T-helper 22 cell (primary cell): ENCODE measurements around the gene PDGFB.

Experiments used
- DNase-seq: peaks from one replicate; pipeline ENCODE4 v3.0.0-alpha.2; 2020; ENCODE audit warnings: low read depth

Gene PDGFB

DNA sequence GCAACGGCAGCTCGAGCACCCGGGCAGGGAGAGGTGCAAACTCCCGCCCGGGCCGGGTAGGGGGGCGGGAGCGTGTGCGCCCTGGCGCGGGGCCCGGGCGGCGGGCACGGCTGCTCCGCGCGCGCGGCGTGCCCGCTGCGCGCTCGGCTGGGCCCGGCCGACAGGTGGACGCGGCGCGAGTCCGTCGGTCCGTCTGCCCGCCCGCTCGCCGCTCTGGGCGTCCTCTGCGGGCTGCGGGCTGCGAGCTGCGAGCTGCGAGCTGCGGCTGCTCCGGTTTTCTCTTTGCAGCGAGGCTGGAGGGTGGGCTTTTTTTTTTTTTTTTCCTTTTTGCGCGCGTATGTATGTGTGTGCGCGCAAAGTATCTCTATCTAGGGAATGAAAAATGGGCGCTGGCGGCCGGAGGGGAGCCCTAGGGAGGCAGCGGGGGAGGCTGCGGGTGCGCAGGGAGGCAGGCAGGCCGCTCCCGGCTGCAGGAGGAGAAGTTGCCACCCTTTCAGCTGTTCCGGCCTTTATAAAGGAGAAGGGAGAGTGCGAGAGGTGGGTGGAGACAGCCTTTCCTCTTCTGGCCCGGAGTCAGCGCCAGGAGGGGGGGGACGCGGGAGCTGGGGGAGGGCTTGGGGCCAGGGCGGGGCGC, at the start of gene PDGFB:
Gene PDGFB (minus strand): TSS at position 487 of the 634 bp plus-strand sequence. CDS start 1,019 bp downstream, outside the sequence.
- DNase-seq, result no peak

GRCh38 chr22:39293766-39294368, 49.1 kb upstream of the PDGFB start:
- no peak for DNase-seq

DNA sequence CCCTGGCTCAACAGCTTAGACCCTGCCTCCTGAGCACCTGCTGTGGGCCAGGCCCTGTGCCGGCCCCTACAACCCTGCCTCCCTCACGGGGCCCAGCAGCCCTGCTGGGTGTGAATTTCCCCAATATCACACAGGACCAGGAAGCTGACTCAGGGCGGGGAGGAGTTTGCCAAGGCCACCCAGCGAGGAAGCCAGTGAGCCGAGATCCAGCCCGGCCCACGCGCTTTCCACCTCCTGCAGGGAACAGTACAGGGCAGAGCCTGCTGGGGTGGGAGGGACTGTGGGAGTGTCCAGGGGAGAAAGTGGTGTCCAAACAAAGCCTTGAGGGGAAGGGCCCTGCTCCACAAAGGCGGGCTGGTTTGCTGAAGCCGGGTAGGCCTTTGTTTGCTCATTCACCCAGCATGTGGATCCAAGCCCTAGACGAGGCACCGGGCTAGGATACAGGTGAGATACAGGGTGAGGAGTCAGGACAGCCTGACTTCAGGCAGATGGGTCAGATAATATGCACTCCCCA, 47.8 kb upstream of the PDGFB start:
- no peak for DNase-seq

GRCh38 chr22:39292031-39292462, 47.3 kb upstream of the PDGFB start:
- DNase-seq, result no peak

DNA sequence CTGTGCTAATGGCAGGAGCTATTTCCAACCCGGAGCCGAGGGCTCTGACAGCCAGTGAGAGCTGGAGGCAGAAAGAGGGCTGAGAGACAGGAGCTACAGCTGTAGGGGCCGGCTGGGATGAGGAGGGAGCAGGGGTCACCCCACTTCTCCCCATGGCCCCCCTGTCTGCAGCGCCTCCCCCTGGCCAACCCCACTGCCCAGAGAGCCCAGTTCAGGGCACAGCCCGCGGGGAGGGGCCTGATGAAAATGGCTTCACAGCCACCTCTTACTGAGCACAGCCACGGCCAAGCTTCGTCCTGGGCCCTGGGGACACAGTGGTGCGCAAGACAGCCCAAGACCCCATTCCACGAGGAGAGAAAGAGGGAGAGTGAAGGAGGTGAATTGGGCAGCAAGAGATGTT, 46.7 kb upstream of the PDGFB start:
- DNase-seq, result no peak

DNA sequence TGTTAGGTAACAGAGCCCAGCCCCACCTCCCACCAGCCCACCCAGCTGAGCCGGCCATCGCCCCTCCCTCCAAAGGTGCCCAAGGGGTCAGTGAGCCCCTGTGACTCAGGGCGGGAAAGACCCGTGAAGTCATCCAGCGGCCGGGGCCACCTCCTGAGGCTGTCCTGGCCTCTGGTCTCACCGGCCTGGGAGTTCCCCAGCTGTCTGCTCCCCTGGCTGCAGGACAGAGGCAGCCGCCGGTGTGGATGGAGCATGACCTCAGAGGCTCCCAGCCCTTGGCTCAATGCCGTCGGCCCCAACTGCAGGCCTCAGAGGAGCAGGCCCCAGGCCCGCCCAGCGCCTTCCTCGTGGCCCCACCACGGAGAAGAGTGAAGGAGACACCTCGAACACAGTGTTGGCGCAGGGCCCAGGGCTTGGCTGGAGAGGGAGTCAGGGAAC, 46.0 kb upstream of the PDGFB start:
- DNase-seq, result no peak

- DNase-seq, result no peak
Measured at GRCh38 chr22:39289975-39290720, 45.4 kb upstream of the PDGFB start.

DNA sequence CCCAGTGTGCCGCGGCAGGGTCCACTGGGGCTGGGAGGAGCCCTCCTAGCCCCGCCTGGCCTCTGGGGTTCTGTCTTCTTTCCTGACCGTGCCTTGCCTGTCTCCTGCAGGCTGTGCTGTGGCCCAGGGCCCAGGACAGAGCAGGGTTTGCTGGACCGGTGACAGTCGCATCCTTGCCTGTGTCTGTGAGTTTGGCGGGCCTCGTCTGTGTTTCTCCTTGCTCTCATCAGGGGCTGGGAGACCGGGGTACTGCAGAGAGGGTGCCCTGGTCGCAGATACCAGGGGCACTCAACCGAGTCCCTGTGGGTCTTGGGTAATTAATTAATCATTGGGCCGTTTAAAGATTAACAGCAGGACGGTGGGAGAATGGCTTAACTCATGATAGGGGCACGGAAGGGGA, 44.8 kb upstream of the PDGFB start:
- DNase-seq, result no peak

- DNase-seq, result no peak
Measured at GRCh38 chr22:39288135-39288898, 43.5 kb upstream of the PDGFB start.

- no peak for DNase-seq
Measured at GRCh38 chr22:39287076-39287725, 42.4 kb upstream of the PDGFB start.

DNA sequence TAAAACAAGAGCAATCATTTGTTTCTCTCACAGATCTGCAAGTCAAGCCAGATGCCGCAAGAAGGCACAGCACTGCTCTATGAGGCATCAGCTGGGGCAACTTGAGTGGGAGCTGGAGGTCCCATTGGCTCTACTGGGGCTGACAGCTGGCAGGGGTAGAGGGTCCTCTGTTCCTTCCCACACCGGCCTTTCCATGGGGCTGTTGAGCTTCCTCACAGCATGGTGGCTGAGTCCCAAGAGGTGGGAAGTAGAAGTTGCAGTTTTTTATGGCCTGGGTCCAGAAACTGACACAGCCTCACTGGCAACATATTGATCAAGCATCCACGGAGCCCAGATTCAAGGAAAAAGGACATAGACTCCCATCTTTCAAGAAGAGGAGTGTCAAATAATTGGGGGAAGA, 40.2 kb upstream of the PDGFB start:
- DNase-seq, result no peak

DNA sequence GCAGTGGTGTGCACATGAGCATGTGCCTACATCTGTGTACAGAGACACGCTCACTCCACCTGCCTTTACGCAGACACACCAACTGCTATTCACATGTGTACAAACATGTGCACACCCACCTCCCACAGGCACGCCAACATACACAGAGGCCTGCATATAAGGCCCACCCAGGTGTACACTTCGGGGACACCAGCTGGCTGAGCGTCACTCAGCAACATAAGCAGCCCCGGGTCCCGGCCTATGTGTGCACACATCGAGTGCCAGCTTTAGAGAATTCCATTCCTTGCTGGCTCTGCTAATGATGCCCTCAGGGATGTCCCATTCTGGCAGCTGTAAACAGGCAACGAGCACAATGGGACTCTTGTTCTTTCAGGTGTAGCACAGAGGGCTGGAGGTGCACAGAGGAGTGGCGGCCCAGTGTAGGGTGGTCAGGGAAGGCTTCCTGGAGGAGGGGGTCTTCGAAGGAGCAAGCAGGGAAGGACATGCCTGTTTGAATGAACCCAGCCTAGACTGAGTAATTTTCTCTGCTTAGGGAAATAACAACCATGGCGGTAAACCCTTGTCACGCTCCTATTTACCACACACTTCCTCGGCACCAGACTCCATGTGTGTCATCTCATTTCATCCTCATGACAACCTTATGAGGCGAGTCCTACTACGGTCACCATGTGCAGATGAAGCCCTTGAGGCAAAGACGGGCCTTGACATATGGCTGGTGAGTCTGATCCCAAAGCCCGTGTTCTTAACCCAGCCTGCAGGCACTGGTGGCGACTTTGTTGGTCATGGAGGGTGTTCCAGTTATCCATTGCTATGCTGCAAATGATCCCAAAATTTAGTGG, 39.6 kb upstream of the PDGFB start:
- DNase-seq, result no peak

DNA sequence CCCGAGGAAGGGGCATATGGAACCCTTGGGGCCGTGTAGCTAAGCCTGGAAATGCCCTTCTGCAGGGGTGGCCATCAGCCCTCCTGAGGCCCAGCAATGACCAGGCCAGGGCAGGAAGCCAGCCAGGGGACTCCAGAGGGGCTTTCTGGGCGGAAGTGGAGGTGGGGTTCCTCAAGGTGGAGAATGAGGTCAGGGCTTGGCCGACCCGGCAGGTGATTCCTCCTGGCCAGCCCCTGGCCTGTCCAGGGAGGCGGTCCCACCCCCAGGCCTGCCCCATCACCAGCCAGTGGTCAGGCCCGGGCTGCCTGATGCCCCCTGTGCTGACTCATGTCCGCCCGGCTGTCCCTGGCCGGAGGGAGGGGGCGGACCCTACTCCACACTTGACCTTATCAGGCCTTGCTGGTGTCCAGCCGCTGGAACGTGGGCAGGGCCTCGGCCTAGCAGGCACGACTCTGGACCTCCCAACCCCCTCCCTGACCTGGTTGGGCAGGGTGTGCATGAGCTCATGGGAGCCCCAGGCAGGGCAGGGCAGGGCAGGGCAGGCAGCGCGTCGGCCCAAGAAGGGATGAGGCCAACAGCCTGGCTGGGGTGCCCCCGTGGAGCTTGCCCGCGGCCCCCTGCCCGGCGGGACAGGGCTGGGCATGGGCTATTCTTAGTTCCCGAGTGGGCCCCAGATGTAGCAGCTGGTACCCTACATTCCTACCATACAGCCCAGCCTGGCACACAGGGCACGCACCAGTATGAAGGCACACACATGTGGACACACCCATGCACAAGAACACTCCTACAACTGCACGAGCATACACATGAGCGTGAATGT, 38.8 kb upstream of the PDGFB start:
- DNase-seq, result no peak

DNA sequence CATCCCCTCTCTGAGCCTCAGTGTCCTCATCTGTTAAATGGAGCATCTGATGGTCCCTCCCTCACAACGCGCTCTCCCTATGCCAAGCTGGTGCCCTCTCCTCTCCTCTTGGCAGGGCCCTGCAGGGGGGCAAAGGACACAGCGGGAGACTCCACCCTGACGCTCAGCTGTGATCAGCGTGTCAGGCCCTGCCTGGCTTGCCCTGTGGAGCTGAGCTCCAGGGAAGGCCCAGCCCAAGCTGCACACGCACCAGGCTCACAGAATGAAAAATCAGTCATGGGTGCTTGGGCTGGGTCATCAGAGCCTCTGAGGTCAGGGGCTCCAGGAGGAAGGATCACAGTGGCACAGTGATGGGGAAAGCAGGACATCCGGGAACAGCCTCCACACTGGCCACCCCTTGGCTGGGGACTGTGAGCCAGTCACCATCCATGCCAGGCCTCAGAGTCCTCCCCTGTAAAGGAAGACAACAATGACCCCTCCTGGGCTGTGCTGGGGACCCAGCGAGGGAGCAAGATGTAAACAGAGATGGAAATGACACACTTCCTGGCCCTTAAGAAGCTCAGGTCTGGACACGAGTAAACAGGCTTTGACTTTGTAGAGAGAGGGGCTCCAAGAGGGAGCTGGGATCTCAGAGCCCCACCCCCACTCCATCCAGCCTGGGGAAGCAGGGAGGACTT, 38.0 kb upstream of the PDGFB start:
- DNase-seq, result no peak

- DNase-seq, result no peak
Measured at GRCh38 chr22:39281126-39281525, 36.3 kb upstream of the PDGFB start.

DNA sequence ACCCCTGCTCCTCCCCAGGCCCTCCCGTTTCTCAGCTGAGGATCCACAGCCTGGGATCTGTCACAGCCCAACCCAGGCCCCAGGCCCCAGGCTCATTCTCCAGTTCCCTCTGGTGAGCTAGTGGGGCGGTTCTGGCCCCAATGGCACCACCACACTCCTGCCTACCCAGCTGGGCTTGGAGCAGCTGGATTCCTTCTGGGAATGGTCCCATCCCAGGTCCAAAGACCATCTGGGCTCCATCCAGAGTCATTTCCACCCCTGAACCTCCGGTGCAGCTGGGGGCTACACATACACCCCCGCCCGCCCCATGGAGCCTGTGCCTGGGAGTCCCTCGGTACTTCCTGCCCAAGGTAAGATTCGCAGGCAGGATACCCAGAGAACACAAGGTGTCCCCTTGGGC, 35.5 kb upstream of the PDGFB start:
- no peak for DNase-seq

DNA sequence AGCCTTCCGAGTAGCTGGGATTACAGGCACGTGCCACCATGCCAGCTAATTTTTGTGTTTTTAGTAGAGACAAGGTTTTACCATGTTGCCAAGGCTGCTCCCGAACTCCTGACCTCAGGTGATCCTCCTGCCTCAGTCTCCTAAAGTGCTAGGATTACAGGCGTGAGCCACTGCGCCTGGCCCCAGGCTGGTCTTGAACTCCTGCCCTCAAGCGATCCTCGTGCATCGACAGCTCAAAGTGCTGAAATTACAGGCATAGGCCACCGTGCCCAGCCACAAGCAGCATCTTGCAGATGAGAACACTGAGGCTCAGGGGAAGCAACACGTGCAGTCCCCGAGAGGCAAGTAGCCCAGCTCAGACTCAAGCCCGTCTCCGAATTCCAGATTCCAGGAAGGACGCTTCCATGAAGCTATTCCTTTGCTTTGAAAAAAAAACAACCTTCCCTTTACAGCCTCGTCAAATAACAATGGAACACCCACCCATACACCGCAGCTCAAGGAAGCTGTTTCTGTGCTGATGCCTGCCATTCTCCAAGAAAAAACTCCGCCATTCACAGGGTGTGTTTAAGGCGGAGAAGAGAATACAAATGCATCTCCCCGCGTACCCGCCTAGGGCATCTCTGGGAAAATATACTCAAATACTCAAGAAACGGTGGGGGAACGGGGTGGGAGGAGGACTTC, 34.5 kb upstream of the PDGFB start:
- DNase-seq, result no peak

DNA sequence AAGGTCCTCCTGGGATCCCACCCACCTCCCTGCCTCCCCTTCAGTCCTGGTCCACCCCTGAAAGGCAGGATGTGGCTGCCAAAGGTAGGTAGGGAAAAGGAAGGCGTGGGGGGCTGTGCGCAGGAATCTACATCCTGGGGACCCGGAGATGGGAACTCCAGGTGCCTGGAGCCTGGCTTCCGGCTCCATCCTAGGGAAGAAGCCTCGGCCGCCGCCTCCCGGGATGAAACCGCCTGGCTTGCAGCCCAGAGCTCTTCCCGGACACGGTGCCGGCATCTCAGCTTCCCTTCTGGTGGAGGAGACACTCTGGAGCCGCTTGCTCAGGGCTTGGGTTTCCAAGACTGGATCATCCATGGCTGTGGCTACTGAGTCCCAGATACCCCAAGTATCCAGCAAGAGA, 33.3 kb upstream of the PDGFB start:
- DNase-seq, result no peak

GRCh38 chr22:39277142-39277607, 32.4 kb upstream of the PDGFB start:
- DNase-seq, result no peak
